Measurements from ENCODE around the gene HBS1L.

The HBS1L gene

DNA sequence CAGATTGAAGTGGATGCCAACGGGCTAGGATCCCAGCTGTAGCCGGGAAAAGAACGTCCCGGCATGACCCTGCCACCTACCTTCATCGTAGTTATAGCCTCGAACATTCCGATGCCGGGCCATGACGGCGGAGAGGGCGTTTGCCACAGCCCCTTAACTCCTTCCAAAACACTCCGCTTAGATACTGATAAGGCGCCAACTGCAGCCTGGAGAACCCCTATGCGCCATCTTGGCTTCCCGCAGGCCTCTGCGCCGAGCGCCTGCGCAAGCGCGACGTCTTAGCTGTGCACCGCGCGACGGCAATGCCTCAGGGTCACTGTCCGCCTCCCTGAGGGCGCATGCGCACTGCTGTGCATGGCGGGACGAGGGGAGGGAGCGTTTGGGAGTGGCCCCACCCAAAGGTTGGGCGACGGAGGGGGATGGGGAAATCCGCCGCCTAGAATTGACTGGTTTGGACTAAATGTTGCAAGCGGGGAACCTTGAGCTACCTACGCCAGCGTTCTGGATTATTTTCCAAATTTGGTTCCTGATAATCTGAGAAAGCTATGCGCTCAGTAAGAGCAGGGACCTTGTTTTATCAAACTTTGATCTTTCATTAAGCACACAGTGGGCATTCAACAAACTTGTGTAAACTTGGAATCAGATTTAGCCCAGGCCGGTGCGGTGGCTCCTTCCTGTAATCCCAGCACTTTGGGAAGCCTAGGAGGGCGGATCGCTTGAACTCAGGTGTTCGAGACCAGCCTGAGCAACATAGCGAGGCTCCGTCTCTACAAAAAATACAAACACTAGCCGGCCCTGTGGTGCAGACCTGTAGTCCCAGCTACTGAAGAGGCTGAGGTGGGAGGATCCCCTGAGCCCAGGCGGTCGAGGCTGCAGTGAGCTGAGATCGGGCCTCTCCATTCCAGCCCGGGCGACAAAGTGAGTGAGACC, at the start of gene HBS1L:
TSS of gene HBS1L (minus strand) at position 254 of the 930 bp plus-strand sequence. CDS start at position 123, 131 bp downstream.
- peak; percentile 82; the same call in 1 of the 2 replicates for TF ChIP-seq POLR2A (IDR thresholded peaks at IDR 0.05; ENCODE audit: low read depth, low read length)
- DNase-seq (ENCODE audit: insufficient read length, low spot score) (peak; percentile 72), FAIRE-seq (peak; percentile 85)

DNA sequence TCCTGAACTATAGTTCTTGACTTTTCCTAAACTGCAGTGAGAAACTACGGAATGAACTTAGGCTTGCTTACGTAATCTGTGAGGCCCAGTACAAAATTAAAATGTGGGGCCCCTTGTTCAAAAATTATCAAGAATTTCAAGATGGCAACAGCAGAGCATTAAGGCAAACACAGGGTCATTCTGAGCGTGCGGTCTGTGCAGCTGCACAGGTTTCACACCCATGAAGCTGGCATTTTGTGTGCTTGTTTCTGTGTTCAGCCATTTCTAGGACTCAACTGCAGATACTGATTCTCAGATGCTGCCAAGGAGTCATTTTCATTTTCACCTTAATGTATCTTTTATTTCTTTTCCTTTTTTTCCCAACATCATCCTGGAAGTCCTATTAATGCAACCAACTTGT, 49.6 kb upstream of the HBS1L start:
- DNase-seq (ENCODE audit: insufficient read length, low spot score) (no peak), FAIRE-seq (no peak)
- TF ChIP-seq POLR2A (IDR thresholded peaks at IDR 0.05; ENCODE audit: low read depth, low read length) = no peak

DNA sequence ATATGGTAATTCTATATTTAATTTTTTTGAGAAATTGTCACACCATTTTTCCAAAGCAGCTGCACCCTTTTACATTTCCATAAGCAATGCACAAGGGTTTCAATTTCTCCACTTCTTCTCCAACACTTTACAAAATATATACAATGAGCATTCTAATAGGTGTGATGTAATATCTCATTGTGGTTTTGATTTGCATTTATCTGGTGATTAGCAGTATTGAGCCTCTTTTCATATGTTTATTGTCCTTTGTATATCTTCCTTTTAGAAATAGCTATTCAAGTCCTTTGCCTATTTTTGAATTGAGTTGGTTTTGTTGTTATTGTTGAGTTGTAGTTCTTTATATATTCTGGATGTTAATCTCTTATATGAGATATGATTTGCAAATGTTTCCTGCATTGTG, 47.6 kb upstream of the HBS1L start:
- no peak for TF ChIP-seq POLR2A (IDR thresholded peaks at IDR 0.05; ENCODE audit: low read depth, low read length)
- no peak for FAIRE-seq

DNA sequence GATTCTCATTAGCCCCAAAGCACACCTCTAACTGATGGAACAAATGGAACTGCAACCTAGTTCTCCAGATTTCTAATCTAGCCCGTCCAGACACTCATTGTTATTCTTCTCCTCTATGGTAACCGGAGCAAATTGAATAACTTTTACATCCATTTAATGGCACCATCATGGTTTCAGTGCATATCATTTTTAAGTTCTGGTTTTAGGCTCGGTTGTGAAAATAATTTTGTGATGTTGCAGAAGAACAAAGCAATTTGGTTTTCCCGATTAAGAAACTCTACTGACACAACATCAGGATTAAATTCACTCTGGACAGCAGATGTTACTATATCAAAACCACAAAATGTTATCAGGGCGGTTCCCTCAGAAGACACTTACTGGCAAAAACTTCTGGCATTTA, 42.5 kb upstream of the HBS1L start:
- no peak for FAIRE-seq
- no peak for TF ChIP-seq POLR2A (IDR thresholded peaks at IDR 0.05; ENCODE audit: low read depth, low read length)
- DNase-seq (ENCODE audit: insufficient read length, low spot score) = no peak

More for the DNA sequence above, 47.6 kb upstream of the HBS1L start:
- no peak for DNase-seq (ENCODE audit: insufficient read length, low spot score)

DNA sequence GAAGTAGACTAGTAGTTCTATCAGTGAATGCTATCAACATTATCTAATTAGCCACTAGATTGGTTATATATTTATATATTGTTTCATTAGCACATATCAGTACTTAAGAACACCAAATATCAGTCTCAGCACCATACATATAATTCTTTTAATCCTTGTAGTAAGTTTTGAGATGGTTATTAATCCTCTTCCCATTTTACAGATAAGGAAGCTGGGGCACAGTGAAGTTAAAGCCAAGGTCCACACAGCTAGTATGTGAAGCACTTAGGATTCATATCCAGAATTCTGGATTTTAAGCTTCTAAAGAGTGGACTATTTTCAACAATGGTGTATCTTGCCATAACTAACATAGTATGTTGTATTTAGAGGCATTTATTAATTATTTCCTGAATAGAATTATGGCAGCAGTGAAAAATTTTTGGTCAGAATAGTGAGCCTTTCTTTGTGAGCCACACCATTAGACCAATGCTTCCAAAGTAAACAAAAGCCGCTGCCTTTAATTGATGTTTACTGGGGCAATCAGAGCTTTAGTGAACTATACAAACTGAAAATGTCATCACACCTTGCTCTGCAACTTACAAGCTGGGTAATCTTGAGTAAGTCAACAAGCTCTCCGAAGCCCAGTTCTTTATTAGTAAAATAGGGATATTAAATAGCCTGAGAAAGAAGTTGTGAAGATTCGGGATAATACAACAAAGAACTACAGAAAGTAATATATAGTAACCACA, 41.9 kb upstream of the HBS1L start:
- FAIRE-seq (no peak), DNase-seq (ENCODE audit: insufficient read length, low spot score) (no peak)
- TF ChIP-seq POLR2A (IDR thresholded peaks at IDR 0.05; ENCODE audit: low read depth, low read length) = no peak

DNA sequence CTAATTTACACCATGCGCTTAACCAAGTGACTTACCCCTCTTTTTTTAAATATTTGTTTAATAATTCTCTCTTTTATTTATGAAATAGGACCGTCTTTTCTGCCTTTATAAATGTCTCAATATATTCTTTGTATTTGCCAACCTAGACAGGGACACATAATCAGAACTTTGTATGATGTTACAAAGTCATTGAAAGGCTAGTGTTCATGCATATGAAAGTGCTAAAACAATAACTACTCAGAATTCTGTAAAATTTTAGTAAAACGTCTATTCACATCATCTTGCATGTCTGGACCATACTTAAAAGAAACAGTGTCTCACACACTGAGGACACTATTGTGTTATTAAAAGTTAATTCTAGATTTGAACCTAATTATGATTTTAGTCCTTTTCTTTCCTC, 41.1 kb upstream of the HBS1L start:
- no peak for TF ChIP-seq POLR2A (IDR thresholded peaks at IDR 0.05; ENCODE audit: low read depth, low read length)
- DNase-seq (ENCODE audit: insufficient read length, low spot score) (no peak), FAIRE-seq (no peak)

DNA sequence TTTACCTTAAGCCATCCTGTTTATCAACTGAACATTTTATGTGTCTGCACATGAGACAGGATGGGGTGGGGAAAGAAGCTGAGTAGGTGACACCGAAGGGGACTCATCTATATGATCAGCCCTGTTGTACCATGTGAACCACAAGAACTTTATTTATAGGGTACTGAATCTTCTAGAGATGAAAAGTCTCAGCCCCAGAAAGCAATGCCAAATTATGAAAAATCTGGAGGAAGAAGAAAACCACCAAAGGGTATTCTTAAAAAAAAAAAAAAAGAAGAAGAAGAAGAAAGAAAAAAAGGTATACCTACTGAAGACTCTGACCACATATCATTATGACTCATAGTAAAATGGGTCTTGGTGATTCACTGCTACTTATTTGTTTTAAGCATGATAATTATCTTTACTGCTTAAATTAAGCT, 39.8 kb upstream of the HBS1L start:
- no peak for FAIRE-seq
- no peak for TF ChIP-seq POLR2A (IDR thresholded peaks at IDR 0.05; ENCODE audit: low read depth, low read length)
- DNase-seq (ENCODE audit: insufficient read length, low spot score) = no peak

DNA sequence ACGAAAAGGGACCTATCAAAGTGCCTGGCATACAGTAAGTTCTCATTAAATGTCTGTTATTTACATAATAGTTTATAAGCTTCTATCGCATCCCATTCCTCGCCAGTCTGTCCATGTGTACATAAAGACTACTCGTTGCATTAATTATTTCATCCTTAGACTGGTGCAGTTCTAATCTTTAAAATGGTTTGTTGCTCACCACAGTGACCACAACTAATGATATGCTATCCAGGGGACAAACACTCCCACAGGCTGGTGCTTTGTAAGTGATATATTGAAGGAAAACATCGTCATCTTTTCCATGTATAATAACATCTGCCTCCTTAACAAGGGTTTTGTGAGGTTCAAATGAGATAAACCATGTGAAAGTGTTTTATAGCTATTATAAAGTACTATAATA, 39.0 kb upstream of the HBS1L start:
- no peak for TF ChIP-seq POLR2A (IDR thresholded peaks at IDR 0.05; ENCODE audit: low read depth, low read length)
- FAIRE-seq (no peak), DNase-seq (ENCODE audit: insufficient read length, low spot score) (no peak)

DNA sequence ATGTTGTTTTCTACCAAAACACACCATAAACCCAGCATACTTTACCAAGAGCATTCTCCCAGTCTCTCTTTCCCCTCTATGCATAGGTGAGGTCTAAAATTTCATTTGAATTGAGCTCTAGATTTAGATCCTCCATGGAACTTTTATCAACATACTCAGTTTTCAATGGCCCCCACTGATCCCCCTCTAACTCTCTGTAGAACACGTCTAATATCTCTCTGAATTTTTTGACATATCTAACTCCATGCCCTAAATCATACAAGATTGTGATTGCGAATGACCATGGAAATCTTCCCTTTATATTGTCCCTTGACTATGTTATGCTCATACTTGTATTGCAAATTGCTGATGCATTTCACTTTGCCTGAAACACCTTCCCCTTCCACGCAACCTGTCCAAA, 38.1 kb upstream of the HBS1L start:
- no peak for TF ChIP-seq POLR2A (IDR thresholded peaks at IDR 0.05; ENCODE audit: low read depth, low read length)
- DNase-seq (ENCODE audit: insufficient read length, low spot score) (no peak), FAIRE-seq (no peak)

DNA sequence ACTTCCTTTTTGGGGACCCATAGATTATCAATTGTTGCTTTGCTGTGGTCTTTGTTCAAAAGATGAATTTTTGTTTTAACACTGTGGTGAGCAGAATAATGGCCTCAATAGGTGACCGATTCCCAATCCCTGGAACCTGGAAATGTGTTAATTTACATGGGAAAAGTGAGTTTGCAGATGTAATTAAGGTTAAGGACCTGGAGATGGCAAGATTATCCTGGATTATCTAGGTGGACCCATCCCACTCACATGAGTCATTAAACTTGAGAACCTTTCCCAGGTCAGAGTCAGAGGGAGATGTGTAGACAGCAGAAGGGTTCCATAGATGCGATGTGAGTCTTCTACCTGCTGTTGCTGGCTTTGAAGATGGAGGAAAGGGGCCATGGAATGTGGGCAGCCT, 36.2 kb upstream of the HBS1L start:
- DNase-seq (ENCODE audit: insufficient read length, low spot score) = no peak
- TF ChIP-seq POLR2A (IDR thresholded peaks at IDR 0.05; ENCODE audit: low read depth, low read length) = no peak
- FAIRE-seq = no peak

DNA sequence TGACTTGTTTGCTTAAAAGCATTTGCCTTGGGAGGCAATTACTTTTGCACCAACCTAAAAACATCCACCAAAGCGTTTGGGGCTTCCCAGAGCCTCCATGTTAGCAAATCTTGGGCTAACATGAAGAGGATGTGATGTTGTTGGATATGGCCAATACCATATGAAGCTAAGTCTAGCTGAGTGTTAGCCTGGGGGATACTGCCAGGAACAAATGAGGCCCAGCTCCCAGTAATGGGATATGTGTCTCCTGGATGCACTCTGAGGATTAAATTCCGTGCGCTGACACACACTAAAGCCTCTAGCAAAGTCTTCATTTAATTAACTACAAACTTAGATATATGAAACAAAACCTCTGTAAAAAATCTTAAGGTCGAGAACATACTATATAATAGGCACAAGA, 35.3 kb upstream of the HBS1L start:
- DNase-seq (ENCODE audit: insufficient read length, low spot score) = no peak
- no peak for TF ChIP-seq POLR2A (IDR thresholded peaks at IDR 0.05; ENCODE audit: low read depth, low read length)
- no peak for FAIRE-seq

DNA sequence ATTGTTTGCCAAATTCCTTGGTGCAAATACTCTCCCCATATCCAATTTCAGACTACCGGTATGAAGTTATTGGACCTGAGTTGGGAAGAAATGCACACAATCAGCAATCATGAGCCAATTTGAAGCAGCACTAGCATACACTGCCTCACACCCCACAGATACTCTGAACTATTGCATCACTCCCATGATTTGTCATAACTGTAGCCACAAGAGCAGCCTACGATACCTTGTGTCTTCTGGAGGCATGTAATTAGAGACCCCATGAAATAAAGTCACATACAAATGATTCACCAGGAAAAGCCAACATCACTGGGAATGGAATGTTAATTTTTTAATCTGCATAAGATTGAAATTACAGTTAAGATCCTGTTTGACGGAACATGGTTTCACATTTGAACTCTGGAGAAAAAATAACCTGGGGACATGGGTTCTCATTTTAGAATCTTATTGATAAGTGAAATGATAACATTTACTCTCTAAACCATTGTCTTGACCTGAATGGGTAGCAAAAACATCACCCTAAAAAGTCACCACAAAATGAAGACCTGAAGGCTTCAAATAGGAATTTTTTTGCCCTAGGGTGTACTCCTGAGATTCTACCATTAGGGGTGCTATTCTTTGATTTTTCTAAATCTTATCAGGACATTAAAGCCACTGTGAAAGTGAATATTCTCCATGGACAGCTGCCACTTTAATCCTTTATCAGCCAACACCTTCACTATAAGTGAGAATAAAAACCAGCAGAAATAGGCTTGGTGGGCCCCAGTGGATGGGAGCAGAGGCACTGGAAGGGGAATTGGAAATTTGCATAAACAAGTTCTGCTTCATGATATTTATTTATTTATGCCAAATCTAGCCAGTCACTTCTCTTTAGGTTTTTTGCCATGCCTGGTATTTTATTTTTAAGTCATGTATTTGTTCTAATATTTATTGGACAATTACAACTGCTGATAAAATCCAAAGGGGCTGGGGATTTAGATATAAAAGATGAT, 34.5 kb upstream of the HBS1L start:
- no peak for FAIRE-seq
- DNase-seq (ENCODE audit: insufficient read length, low spot score) = peak; percentile 1
- no peak for TF ChIP-seq POLR2A (IDR thresholded peaks at IDR 0.05; ENCODE audit: low read depth, low read length)

DNA sequence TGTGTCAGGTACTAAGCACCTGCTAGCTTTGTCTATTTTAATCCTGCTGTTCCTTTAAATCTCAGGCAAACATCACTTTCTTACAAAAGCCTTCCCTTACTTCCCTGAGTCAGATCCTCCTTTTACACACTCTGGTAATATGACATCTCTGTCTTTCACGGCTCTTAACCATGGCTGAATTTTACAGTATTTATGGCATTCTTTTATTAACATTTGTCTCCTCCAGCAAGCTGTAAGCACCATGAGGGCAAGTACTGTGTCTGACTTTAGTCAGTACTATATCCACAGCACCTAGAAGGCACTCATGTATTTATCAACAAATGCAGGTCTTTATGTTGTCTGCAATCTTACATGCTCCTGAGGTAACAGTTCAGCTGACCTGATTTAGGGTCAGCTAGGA, 33.7 kb upstream of the HBS1L start:
- FAIRE-seq (no peak), DNase-seq (ENCODE audit: insufficient read length, low spot score) (no peak)
- TF ChIP-seq POLR2A (IDR thresholded peaks at IDR 0.05; ENCODE audit: low read depth, low read length) = no peak

Measured in H54 (cell line).